RWPE1 (cell line): ENCODE results near the gene MTUS2.

Experiments
- CTCF ChIA-PET: fragments of 350-600 bp; sonication (Branson Sonifier 250); formaldehyde crosslinking; extraction: SDS; loops from one replicate; lab custom pipeline; 2021; lab: Yijun Ruan, JAX
- POLR2A ChIA-PET: fragments of 400-600 bp; formaldehyde crosslinking; extraction: SDS; loops from one replicate; lab custom pipeline; 2020; ENCODE audit warnings: antibody characterized with exemption; ENCODE audit not compliant: low non-redundant PET; lab: Yijun Ruan, JAX
- DNase-seq: peaks from one replicate; pipeline ENCODE4 v3.0.0; 2012; ENCODE audit warnings: low spot score
- H3K27ac ChIP-seq: fragments of 450-650 bp; 2 replicates; pipeline ENCODE4 v1.5.1; 2017
- TF ChIP-seq, protein P1 (sequence below): fragments of 450-650 bp; conservative IDR thresholded peaks from 2 replicates; pipeline ENCODE4 v1.5.1; 2017; ENCODE audit warnings: low read depth, mild to moderate bottlenecking

The MTUS2 gene

DNA sequence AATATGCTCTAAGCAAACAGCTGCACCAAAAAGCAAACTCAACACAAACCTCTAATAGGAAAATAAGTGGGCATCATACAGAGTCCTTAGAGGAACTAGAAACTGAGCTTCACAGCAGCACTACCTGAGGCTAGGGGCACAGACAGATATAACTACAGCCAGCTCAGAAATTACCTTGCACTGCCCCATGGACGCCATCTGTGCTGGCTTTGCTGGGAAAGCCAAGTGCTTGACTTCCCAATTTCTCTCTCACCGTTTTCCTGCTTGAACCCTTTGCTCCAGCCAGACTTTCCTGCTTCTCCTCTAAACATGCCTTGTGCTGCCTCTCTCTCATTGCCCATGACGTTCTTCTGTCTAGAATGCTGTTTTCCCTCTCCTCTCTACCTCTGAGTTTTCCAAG is 29.3 kb downstream of the MTUS2 start:
- no peak overlapping the region for H3K27ac ChIP-seq
- CTCF ChIA-PET, result no interaction called here
- no peak for DNase-seq
- POLR2A ChIA-PET, result no interaction called here
- TF ChIP-seq, protein P1, sequence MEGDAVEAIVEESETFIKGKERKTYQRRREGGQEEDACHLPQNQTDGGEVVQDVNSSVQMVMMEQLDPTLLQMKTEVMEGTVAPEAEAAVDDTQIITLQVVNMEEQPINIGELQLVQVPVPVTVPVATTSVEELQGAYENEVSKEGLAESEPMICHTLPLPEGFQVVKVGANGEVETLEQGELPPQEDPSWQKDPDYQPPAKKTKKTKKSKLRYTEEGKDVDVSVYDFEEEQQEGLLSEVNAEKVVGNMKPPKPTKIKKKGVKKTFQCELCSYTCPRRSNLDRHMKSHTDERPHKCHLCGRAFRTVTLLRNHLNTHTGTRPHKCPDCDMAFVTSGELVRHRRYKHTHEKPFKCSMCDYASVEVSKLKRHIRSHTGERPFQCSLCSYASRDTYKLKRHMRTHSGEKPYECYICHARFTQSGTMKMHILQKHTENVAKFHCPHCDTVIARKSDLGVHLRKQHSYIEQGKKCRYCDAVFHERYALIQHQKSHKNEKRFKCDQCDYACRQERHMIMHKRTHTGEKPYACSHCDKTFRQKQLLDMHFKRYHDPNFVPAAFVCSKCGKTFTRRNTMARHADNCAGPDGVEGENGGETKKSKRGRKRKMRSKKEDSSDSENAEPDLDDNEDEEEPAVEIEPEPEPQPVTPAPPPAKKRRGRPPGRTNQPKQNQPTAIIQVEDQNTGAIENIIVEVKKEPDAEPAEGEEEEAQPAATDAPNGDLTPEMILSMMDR, result no peak

DNA sequence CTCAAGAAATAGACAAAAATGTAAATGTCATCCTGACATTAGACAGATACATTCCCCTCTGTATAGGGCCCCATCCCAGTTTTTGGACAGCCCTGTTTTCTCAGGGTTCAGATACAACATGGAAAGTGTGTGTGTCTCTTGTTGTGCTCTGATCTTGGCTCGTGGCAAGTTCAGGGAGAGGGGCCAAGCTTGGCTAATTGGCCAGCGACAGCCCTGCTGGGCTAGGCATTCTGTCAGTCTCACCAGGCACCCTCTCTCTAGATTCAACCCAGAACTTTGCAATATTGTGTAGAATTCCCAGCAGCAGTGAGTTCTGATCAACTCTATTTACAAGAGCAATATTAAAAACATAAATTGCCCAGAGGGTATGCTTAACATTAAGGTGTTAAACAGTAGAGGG is 30.1 kb downstream of the MTUS2 start:
- ChIA-PET POLR2A (no interaction called here), CTCF (no interaction called here)
- no peak for DNase-seq
- no peak overlapping the region for H3K27ac ChIP-seq
- TF ChIP-seq, protein P1, result no peak

DNA sequence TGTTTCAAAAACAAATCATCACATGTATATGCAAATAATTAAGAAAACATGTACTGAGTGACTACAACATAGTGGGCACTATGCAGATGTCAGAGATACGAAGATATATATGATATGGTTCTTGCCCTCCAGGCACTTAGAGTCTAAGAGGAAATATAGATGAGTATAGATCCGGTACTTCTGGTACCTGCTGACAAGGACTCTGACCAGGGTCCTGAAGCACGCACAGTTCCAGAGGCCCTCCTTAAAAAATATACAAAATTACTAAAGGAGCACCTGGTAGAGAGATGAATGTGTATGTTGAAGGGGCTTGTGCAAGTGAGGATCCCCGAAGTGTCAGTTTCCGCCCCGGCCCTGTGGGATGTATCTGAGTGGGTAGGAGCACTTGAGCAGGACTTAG is 31.3 kb downstream of the MTUS2 start:
- TF ChIP-seq, protein P1, result no peak
- no peak for DNase-seq
- ChIA-PET CTCF (no interaction called here), POLR2A (no interaction called here)
- H3K27ac ChIP-seq, result no peak overlapping the region

DNA sequence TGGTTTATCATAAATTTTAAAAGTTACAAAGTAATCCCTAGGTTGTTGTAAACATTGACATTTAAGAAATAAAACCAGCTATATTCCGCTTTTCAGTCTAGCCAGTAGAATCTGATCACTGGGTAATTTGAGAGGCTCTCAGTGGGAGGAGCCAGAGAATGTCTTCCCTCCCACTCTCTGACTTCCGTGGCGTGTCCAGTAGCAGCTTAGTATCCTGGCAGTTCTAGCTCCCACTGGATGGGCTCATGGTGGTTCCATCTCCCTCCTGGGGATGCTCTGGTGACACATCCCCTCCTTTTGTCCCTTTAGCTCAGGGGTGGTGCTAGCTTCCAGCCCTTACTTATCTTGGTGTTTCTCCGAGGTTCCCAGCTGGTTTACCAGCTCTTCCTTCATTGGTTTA is 34.5 kb downstream of the MTUS2 start:
- TF ChIP-seq, protein P1, result no peak
- ChIA-PET POLR2A (no interaction called here), CTCF (no interaction called here)
- no peak overlapping the region for H3K27ac ChIP-seq
- no peak for DNase-seq

DNA sequence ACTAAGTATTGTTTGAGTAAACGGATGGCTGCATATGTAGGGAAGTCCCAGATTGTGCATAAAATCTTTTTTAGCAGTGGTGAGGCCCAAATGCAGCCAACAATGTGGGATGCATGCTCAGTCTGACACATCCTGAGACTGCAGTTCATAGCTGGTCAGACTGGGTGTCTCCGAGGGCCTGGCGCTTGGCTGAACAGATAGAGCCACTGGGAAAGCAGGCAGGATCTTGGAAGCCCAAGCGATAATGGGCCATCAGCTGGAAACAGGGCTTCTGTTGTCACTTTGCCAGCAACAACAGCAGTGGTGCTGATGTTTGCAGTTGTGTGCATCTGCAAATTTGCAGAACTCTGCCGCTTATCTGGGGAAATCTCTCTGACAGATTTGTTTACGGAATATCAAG is 36.1 kb downstream of the MTUS2 start:
- POLR2A ChIA-PET, result no interaction called here
- TF ChIP-seq, protein P1, result no peak
- no peak overlapping the region for H3K27ac ChIP-seq
- no peak for DNase-seq
- CTCF ChIA-PET, result interaction anchor here (1.0 kb wide), 1 partner anchor 9 kb away, joined by 3 read pairs; no protein-coding TSS in a partner anchor

DNA sequence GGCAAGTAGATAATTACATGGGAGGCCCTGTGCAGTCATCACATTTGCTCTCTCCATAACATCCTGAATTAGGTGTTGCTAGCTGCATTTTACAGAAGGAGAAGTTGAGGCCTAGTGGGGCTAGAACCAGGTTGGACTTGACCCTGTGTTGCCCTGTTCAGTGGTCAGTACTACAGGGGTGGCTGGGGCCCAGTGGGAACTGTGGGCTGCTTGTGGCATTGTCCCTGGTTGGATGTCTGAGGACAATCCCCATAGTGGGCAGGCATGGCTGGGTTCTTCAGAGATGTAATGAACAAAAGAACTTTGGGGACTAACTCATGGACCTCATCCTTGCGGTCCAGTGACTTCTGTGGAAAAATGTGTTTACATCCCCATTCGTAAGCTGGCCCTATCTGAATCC is 38.9 kb downstream of the MTUS2 start:
- CTCF ChIA-PET, result no interaction called here
- no peak for DNase-seq
- H3K27ac ChIP-seq, result no peak overlapping the region
- POLR2A ChIA-PET, result no interaction called here
- TF ChIP-seq, protein P1, result no peak

DNA sequence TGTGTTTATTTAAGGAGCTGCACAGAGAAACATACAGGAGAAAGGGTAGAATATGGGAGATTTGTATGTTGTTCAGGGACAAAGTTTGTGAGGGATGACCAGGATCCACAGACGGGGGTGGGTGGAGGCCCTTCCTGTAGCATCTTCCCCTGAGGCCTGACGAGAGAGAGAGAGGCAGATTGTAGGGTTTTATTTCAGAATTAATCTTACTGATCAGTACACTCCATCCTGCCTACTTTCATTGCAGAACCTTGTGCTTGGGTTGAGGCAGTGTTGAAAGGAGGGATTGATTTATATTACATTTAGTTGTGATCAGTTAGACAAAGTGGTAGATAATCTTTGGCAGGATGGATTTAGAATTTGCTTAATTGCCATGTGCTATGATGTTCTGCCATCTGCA is 39.6 kb downstream of the MTUS2 start:
- CTCF ChIA-PET, result no interaction called here
- H3K27ac ChIP-seq, result no peak overlapping the region
- TF ChIP-seq, protein P1, result no peak
- DNase-seq, result no peak
- POLR2A ChIA-PET, result no interaction called here
